GM18909 (cell line): ENCODE measurements around the gene PLEKHJ1.

ENCODE experiments used
- ATAC-seq: cut with Tn5 transposase; IDR thresholded peaks from one replicate; pipeline ENCODE4 v1.9.1; 2021; ENCODE audit warnings: mild to moderate bottlenecking; ENCODE audit not compliant: unreplicated experiment, poor library complexity

The PLEKHJ1 gene

GRCh38 chr19:2251106-2252054 lies 15.3 kb upstream of the PLEKHJ1 start:
- no peak for ATAC-seq

DNA sequence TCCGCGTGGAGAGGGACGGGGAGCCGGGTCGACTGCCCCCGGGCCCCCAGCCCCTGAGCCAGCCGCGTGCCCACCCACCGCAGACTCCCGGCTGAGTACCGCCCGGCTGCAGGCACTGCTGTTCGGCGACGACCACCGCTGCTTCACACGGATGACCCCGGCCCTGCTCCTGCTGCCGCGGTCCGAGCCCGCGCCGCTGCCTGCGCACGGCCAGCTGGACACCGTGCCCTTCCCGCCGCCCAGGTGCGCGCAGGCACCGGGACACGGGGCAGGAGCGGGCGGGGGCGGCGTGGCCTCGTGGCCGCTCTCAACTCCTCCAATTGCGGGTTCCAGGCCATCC lies 14.6 kb upstream of the PLEKHJ1 start:
- ATAC-seq, result no peak

GRCh38 chr19:2249880-2250765 lies 14.0 kb upstream of the PLEKHJ1 start:
- no peak for ATAC-seq

DNA sequence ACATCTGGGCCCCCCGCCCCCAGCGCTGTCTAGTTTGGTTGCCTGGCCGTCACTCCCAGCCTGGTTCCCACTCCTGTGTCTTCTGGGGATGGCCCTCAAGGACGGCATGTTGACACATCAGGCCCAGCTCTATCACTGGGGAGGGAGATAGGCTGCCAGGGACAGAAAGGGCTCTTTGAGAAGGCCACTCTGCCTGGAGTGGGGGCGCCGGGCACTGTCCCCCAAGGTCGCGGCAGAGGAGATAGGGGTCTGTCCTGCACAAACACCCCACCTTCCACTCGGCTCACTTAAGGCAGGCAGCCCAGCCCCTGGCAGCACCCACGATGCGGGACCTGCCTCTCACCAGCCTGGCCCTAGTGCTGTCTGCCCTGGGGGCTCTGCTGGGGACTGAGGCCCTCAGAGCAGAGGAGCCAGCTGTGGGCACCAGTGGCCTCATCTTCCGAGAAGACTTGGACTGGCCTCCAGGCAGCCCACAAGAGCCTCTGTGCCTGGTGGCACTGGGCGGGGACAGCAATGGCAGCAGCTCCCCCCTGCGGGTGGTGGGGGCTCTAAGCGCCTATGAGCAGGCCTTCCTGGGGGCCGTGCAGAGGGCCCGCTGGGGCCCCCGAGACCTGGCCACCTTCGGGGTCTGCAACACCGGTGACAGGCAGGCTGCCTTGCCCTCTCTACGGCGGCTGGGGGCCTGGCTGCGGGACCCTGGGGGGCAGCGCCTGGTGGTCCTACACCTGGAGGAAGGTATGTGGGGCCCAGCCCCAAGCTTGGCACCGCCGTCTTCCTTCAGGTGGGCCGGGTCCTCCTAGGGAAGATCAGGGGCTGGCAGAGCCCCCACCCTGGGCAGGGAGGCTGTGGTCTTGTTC lies 13.1 kb upstream of the PLEKHJ1 start, which contains the start of gene AMH:
Gene AMH (plus strand): TSS at position 314 of the 857 bp plus-strand sequence. CDS start 10 bp downstream, at position 324.
- ATAC-seq, result no peak

DNA sequence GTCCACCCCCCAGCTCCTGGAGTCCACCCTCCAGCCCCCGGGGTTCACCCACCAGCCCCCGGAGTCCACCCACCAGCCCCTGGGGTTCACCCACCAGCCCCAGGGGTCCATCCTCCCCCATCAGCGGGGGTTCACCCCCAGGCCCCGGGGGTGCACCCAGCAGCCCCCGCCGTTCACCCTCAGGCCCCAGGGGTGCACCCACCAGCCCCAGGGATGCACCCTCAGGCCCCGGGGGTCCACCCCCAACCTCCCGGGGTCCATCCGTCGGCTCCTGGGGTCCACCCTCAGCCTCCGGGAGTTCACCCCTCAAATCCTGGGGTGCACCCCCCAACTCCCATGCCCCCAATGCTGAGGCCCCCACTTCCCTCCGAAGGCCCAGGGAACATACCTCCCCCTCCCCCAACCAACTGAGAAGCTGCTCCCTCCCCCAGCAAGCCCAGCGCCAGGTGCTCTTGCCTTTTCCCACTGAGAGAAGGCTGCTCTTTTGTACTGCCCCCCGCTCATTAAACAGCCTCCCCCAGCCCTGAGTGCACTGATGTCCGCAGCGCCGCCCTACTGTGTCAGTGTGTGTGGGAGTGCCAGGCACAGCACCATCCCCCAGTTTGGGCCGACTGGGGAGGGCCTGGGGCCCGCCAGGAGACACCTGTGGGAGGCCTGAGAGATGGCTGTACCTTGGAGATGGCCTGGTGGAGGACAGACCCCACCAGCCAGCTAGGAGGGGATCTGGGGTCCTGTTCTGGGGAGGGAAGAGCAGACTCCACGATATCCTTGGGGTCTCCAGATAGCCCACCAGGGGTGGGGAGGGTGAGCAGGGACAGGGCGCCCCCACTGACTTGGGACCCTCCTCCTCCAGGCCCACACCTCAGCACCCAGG lies 12.2 kb upstream of the PLEKHJ1 start:
- ATAC-seq, result no peak

GRCh38 chr19:2247433-2248101 lies 11.4 kb upstream of the PLEKHJ1 start:
- no peak for ATAC-seq

- no peak for ATAC-seq
Observed at GRCh38 chr19:2246801-2247361, 10.8 kb upstream of the PLEKHJ1 start.

DNA sequence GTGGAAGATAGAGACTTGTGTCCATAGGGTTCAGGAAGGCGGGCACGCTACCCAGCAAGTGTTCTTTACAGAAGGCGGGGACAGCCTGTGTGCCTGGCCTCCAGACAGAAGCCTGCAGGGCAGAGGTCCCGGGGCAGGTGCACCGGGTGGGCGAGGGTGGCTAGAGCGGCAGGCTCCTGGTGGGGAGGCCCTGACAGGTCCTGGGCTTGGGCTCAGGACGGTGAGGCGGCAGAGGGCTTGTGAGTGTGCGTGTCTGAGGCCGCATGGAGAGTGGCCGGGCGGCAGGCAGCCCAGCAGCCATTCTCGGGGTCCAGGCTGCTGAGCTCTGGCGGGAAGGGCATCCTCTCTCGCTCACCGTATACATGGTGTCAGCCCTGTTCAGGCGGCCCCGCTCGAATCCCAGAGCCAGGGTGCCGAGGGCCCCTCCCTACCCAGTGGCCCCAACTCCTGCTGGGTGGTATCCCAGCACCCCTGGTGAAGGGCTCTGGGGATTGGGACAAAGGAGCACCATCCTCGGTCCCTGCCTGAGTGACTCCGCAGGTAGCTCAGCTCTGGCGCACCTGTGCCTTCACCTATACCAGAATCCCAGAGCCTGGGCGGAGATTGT lies 10.0 kb upstream of the PLEKHJ1 start:
- no peak for ATAC-seq

- ATAC-seq, result no peak
Observed at GRCh38 chr19:2245273-2245672, 9.1 kb upstream of the PLEKHJ1 start.

GRCh38 chr19:2244486-2244885 lies 8.4 kb upstream of the PLEKHJ1 start:
- ATAC-seq, result no peak

DNA sequence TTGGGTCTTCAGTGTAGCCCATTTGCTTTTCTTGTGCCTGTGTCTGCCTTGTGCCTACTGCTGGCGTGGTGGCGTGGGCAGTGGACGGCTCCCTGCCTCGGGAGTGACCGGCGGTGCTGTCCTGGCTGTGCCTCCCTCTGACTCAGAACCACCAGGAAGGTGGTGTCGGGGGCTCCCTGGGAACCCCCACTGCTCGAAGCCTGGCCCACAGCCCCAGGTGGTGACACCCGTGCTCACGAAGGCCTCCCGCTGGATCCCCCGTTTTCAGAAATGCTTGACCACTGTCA lies 7.9 kb upstream of the PLEKHJ1 start:
- ATAC-seq, result no peak

DNA sequence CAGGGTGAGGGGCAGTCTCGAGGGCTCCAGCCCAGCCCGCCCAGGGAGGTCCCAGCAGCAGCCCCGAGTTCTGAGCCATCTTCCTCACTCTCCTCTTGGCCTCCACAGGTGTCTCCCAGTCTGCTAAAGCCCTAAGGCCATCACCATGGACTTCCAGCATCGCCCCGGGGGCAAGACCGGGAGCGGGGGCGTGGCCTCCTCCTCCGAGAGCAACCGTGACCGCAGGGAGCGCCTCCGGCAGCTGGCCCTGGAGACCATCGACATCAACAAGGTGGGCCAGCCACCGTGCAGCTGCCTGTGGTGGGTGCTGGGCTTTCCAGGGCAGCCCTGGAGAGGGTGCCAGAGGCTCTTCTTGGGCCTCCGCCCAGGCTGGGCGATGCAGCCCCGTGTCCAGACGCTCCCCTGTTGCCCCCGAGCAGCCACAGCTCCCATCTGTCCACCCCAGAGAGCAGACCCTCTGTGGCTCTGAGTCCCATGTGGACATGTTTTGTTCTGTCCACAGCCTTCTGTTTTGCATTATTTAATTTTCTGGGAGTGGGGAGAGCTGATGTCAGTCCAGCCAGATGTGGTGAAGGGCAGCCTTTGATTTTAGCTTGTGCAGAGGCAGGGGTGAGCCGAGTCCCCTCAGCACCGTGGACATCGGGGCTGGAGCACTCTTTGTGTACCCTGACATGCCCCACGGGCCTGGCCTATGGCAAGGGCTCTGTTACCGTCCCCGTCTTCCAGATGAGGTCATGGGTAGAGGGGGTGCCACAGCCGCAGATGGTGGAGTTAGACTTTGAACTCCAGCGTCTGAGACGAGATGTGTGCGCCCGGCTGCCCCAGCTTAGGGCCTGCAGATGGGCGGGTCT lies 7.4 kb upstream of the PLEKHJ1 start:
- ATAC-seq, result no peak

GRCh38 chr19:2242816-2243215 lies 6.7 kb upstream of the PLEKHJ1 start:
- ATAC-seq, result no peak

GRCh38 chr19:2242092-2242537 lies 6.0 kb upstream of the PLEKHJ1 start:
- no peak for ATAC-seq

- no peak for ATAC-seq
Observed at GRCh38 chr19:2240881-2241760, 5.0 kb upstream of the PLEKHJ1 start.
